ENCODE data around the gene C2orf92.

DNA sequence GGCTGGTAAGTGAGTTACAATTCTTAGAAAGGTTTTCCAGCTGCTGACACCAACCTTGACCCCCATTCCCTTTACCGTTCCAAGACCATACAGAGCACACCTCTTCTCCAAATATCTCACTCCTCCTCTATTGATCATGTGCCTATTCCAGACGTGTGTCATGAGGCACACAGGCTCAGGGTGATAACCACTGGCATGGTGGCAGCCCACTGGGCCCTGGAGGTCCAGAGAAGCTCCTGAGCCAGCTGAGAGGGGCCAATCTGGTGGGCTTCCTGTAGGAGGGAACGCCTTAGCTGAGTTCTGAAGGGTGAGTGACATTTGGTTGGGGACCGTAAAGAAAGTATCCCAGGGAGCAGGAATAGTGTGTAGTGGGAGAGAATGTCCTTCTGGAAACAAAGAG lies 72.2 kb downstream of the C2orf92 start:
- TF ChIP-seq CTCF (IDR thresholded peaks at IDR 0.05), result no peak
- TF ChIP-seq POLR2A (IDR thresholded peaks at IDR 0.05), result no peak

Measured in vagina (tissue), 2 donors.